GM21526 (cell line): Measurements from ENCODE around the gene TRAK1.

ENCODE experiments used
- ATAC-seq: cut with Tn5 transposase; IDR thresholded peaks from one replicate; pipeline ENCODE4 v1.9.1; 2021; ENCODE audit warnings: moderate library complexity; ENCODE audit not compliant: unreplicated experiment, low FRiP score

Gene TRAK1

GRCh38 chr3:42226470-42227425, 135.6 kb downstream of the TRAK1 start:
- no peak for ATAC-seq

GRCh38 chr3:42228796-42229195, 137.6 kb downstream of the TRAK1 start:
- ATAC-seq = no peak

GRCh38 chr3:42229266-42229941, 138.2 kb downstream of the TRAK1 start:
- no peak for ATAC-seq

DNA sequence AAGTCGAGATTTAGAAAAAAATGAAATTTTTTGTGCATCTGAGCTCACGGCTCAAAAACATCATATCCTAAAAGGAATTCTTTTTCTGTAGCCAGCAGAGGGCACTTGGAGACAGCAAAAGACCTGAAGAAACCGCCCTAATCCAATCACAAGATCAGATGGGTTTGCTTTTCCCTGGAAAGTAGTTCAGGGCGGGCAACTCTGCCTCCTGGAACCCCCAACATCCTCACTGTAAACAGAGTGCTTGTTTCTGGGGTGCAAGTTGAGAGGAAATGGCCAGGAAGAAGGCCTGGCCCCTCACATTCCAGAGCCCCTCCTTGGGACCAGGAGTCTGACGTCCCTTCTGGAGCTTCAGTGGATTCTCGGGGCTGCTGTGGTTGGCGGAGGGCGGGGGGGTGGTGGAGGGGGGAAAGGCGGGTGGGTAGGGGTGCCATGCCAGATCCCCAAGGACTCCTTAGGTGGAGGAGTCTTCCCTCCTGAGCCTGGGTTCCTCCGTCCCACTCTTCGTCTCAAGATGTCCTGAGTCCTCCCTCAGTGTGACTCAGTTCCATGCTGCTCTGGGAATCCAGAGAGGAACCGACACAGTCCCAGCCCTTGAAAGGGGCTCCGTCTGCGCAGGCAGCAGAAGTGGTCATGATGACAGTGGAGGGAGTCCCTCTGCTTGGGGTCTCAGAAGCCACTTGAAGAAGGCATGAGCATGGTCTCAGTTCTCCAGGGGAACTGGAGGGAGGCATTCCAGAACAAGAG, 139.0 kb downstream of the TRAK1 start:
- no peak for ATAC-seq

DNA sequence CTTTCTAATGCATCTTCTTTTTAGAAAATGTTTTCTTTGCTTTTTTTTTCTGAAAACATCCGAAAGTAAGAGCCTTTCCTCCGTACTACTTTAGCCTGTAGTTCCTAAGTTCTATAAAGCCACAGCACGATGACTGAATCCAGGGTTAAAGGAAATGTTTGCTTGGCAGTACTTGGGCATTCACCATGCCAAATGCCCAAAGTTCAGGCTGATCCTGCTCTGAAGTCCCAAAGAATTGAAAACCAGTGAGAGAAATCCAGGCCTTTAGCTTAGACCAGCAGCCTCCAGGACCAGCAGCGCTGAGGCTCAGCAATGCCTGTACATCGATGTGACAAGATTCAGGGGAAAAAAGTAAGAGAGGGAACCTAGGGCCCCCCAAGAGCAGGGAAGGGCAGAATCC, 139.7 kb downstream of the TRAK1 start:
- no peak for ATAC-seq

GRCh38 chr3:42235532-42235931, 144.4 kb downstream of the TRAK1 start:
- no peak for ATAC-seq

GRCh38 chr3:42236611-42237010, 145.5 kb downstream of the TRAK1 start:
- no peak for ATAC-seq

GRCh38 chr3:42246091-42246490, 154.9 kb downstream of the TRAK1 start:
- no peak for ATAC-seq

GRCh38 chr3:42247576-42248027, 156.4 kb downstream of the TRAK1 start:
- peak; percentile 74 for ATAC-seq

GRCh38 chr3:42250761-42251160, 159.6 kb downstream of the TRAK1 start:
- ATAC-seq = no peak

DNA sequence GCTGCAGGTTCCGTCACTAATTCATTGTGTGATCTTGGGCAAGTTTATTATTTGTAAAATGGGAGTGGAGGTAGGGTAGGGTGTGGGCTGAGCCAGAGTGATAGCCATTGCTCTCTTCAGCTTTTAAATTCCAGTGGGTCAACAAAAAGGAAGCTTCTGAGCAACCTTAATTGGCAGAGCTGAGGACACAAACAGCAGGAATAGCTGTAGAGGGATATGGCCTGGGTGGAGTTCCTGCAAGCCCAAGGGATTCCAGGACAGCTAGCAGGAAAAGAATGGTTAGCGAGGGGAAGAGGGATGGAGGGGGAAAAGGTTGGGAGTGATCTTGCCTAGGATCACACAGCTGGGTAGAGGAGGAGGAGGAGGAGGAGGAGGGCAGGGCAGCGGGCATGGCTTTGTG, 163.4 kb downstream of the TRAK1 start:
- no peak for ATAC-seq

DNA sequence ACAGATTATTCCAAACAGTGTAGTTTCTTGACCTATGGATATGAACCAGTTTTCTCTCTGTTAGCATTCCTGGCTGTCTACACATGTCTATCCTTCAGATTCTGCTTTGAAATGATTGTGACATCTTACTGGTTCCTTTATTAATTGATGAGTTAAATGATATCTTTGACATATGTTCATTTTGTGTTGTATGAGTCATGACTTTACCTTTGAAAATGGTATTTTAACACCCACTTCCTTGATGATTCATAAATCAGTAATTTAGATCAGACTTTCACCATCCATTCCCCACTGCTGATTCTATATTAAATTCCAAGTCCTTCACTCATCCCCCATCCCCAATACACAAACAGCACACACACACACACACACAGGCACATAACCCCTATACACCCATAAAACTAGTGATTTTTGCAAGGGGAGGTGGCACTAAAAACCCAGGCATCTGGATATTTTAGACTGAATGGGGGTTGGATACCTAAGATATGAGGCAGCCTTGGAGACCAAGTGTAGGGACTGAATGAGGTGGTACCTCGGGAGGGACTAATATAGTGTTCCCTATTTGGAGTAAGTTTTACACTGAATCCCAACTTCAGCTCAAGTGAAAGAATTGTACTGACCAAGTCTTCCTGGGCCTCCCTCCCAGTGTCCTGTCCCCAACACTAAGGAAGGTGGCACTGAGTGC, 165.1 kb downstream of the TRAK1 start:
- ATAC-seq = no peak

- no peak for ATAC-seq
These were observed 165.8 kb downstream of the TRAK1 start for GRCh38 chr3:42257007-42257406.

DNA sequence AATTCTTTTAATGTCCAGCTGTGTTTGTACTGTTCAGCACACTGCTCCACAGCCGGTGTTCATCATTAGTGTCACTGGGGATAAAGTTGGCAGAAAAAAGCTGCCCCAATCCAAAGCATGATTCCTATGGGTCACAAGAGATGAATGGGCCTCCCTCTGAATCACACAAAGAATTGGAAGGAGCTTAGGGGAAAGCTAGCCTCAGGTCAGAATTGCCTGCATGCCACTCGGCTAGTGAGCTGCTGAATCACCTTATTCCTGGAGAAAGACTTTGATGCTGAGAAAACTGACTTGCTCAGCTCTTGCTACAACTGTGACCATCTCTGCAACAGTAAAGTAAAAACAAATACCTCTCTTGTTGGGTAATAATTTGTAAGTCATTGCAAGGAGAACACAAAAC, 171.4 kb downstream of the TRAK1 start:
- no peak for ATAC-seq

- no peak for ATAC-seq
These were observed 172.5 kb downstream of the TRAK1 start for GRCh38 chr3:42263354-42264346.

GRCh38 chr3:42264399-42265058, 173.4 kb downstream of the TRAK1 start:
- no peak for ATAC-seq

DNA sequence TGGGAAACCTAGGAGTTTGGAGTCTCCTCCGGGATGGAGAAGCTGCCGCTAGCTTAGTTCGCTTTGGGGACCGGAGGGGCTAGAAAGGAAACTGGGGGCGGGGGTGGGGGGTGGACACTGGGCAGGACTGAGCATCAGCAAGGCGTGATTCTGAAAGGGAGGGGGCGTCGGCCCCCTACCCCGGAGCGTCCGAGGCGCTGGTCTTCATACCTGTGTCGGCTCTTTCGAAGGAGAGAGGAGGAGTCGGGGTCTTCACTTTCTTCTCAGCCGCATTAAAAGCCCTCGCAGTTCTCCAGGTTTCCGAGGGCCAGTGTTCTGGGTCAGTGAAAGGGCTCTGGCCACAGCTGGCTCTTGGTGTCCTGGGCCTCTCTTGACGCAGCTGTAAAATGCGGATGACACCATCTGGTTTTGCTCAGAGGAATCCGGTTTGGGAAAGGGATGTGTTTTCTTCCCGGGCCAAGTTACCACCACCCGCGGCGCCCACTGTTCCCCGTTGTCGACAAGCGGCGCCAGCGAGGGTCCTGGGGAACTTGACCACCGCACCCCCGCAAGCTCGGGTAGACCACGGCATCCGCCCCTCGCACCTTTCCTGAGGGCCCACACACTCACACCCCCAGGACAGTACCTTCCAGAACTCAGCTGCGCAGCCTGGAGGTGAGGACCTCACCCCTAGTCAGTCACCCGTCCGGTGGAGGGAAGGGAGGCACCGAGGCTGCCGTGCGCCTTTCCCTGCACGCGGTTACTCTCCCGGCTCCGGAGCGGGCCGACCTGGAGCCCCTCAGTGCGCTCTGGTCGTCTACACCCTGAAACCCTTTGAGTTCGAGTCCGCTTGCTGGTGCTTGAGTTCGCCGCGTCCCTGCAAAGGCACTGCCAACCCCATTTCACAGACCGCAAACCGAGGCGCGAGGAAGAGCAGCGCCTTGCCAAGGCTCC, 174.2 kb downstream of the TRAK1 start:
- ATAC-seq = no peak

GRCh38 chr3:42266085-42266484, 174.9 kb downstream of the TRAK1 start, which contains the start of gene CCK:
Gene CCK, minus strand, starts transcription at chr3:42266185. Its CDS starts 2,555 bp downstream, at chr3:42263630.
- no peak for ATAC-seq
